Hematopoietic multipotent progenitor cell treated with erythropoietin and hydrocortisone succinate and interleukin-3 and kit ligand, for 6 days (in vitro differentiated cells): ENCODE measurements around the gene TGM1.
"Not testable (repeated sequence)": the region's sequence is repeated elsewhere in the genome, so short reads cannot be mapped to it uniquely, and the experiment has no call there.

Source experiments
- DNase-seq: peaks from one replicate; pipeline ENCODE4 v3.0.0-alpha.2; 2015

The TGM1 gene

DNA sequence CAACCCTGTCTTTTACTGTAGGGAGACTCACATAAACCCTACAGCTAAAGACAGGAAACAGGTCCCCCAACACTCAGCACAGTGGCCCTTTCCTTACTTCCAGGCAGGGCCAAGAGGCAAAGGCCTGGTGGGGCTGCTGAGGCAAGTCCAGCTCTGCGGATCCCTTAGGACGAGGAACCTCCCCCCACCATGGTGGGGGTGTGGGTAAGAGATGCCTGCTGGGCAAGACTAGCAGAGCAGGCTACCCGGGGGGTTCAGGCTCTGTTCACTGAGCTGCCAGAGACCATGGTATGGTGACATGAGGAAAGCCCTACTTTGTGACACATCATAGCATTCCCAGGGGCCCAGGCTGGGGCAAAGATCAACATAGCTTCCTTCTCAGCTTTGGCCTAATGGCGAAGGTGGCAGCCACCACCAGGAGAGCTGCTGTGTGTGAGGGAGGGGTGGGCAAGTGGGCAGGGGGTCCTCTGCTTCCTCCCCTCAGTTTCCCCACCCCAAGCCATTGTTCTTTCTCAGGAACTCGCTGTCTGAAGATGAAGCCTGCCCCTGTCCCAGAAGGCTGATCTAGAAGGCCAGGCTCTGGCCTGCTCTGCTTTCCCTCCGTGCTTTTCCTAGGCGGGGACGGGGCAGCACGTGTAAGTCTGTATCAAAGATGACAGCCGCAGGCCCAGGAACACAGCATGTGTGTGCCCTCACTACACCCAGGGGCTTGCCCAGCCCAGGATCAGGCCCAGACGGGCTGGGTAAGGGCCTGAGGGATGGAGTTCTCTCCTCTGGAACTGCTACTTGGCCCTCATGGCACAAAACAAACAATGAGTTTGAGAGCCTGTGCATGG is 10.5 kb downstream of the TGM1 start:
- no peak for DNase-seq

- DNase-seq = no peak
Observed at GRCh38 chr14:24251880-24252288, 11.1 kb downstream of the TGM1 start.

DNA sequence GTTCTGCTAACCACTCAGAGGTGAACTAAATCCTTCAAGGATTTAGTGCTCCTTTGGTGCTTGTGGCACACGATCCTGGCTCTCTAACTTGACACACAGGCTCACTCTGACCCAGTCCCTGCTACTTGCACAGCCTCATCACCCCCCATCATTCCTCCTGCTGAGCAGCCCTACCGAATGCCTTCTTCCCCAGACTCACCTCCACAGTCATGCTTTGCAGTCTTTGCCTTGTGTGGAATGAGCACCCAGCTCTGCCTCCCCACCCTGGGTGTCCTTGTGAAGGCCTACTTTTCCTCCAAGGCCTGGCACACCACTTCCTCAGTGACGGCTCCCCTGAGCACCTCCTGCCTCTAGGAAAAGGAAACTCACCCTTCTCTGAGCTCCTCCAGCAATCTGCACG is 12.6 kb downstream of the TGM1 start:
- no peak for DNase-seq

- no peak for DNase-seq
Observed at GRCh38 chr14:24249230-24250021, 13.6 kb downstream of the TGM1 start.

DNA sequence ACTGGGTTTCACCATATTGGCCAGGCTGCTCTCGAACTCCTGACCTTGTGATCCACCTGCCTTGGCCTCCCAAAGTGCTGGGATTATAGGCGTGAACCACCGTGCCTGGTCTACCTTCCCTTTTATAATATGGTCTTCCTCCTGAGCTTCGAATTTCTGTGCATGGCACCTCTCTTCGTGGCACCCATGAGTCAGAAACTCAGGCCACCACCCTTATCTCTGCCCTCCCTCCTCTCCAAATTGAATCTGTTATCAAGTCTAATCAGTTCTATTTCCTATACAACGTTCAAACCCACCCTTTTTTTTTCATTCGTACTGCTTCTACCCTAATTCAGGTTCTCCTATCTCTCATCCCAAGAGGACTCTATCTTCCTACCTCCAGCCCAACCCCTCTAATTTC is 15.6 kb downstream of the TGM1 start:
- peak; percentile 66 for DNase-seq

- DNase-seq = peak; percentile 36
Observed at GRCh38 chr14:24246765-24247212, 16.2 kb downstream of the TGM1 start.

GRCh38 chr14:24245350-24245749 is 17.6 kb downstream of the TGM1 start:
- DNase-seq = not testable (repeated sequence)

DNA sequence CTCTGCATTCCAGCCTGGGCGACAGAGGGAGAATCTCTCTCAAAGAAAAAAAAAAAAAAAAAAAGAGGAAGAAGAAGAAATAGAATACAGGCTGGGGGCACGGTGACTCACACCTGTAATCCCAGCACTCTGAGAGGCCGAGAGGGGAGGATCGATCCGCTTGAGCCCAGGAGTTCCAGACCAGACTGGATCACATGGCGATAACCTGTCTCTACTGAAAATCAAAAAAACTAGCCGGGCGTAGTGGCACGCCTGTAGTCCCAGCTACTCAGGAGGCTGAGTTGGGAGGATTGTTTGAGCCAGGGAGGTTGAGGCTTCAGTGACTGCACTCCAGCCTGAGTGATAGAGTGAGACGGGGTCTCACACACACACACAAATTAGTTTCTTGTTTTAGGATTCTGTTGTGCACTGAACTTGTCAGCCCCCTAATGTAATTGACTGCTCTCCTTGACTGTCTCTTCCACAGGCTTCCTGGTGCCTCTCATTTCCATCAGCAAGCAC is 19.6 kb downstream of the TGM1 start:
- no peak for DNase-seq

- peak; percentile 98 for DNase-seq
Observed at GRCh38 chr14:24241829-24242443, 21.0 kb downstream of the TGM1 start.

- DNase-seq = no peak
Observed at GRCh38 chr14:24240110-24240918, 22.7 kb downstream of the TGM1 start.

DNA sequence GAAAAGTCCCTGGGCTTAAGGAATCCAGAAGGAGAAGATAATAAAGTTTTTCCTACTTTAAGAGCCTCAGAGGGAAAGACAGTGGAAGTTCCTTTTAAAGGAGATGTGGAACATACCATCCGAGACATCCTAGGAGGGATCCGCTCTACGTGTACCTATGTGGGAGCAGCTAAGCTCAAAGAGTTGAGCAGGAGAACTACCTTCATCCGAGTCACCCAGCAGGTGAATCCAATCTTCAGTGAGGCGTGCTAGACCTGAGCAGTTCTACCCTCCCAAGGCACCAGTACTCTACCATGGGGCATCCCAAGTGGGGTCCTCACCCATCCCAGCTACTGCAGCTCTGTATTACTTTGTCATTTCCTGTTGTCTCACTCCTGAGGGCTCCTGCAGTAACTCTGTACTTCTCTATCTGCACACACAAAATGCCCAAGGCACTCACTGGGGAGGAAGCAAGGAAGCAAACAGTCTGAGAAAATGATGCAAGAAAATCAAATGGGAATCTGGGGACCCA is 24.4 kb downstream of the TGM1 start:
- no peak for DNase-seq

DNA sequence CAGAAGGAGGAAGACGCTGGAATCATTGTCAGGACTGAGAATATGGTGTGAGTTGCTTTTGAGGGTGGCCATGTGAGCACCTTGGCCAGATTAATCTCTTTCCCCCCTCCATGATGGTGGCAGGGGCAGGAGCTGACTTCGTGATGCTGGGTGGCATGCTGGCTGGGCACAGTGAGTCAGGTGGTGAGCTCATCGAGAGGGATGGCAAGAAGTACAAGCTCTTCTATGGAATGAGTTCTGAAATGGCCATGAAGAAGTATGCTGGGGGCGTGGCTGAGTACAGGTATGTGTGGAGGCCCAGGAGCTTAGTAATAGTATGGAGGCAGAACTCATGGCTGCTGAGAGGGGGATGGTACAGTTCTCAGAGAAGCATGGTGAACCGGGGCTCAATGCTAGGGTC is 24.9 kb downstream of the TGM1 start:
- no peak for DNase-seq

DNA sequence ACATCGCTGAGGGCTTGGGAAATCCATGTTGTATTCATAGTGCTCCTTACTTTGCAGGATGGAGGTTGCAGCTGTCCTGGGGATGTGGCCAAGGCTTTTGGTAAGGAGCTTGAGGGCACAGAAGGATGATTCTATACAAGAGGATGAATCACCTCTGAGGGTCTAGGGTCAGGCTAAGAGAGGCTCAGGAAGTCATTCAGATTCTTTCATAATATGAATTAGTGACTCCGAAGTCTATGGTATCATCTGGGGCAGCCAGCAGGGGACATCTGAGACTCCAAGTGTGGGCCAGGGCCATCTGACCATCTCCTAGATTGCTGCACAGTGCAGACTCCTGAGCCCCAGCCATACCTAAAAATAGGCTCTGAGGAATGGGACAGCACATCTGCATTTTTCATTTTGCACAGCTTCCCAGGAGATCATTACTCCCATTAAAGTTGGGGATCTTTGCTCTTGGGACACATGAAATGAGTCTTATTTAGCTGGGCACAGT is 25.5 kb downstream of the TGM1 start:
- DNase-seq = no peak

- DNase-seq = no peak
Observed at GRCh38 chr14:24236689-24237462, 26.1 kb downstream of the TGM1 start.

DNA sequence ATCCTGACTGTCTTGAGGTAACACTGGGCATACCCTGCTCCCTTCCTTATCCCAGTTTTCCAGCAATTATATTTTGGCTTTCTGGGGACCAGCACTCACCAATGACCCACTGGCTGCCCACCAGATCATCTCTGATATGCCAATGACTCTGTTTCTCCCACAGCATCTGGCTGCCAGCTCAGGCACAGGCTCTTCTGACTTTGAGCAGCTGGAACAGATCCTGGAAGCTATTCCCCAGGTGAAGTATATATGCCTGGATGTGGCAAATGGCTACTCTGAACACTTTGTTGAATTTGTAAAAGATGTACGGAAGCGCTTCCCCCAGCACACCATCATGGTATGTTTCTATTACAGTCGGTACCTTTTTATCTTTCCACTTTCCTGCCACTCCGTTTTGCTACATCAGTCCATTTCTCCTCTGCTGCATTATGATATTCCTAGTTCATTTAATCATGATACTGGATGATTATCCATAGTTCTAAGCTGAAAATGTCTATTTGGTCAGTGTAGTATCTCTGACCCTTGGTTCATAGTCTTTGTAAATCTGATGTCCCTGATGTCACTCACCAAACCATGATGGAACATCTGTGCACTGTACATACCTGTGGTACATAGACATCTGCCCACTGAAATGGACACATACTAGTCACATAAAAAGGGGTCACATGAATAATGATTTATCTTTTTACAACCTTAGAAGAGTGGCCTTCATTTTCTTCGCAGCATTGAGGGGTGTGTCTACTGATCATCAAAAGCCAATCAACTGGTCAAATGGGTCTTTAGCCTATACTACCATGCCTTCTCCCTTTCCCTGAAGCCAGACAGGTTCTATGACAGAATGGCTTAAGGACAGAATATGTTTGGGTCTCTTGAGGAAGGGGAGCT is 26.9 kb downstream of the TGM1 start:
- no peak for DNase-seq

DNA sequence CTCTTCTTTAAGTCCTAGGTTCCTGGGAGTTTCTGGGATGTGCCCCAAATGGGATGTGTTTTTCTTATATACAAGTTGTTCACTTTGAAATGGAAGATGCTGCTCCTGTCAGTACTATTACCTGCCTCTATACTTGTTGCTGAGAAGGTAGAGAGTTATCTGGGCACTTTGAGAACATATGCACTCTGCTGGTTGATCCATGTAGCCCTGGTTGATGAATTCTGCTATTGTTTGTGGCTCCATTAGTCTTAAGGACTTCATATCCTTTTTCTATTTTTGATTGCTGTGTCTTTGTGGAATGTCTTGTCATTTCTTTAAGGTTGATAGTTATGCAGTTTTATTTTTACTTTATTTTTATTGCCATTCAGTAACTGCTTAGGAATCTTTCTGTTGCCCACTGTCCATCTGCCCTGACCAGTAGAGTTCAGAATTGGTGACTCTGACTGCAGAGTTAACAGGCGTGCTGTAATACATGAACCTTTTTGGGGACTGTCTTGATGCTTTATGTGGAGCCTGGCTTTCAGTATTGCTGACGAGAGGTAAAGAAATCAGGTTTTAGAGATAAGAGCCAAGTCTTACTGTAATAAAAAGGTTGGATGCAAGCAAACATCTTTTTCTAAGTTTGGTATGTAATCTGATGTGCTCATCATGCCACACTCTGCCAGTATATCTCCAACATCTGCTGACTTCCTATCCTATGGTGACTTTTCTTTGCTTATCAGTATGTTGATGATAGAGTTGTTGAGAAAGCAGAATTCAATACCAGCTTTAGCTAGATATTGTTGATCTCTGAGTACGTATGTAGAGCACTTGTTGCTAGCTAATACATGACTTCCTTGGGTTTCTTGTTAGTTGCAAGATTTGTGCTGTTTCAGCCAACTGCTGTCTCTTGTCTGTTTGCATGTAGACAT is 28.6 kb downstream of the TGM1 start:
- DNase-seq = peak; percentile 60

- DNase-seq = peak; percentile 27
Observed at GRCh38 chr14:24233538-24233866, 29.5 kb downstream of the TGM1 start.

GRCh38 chr14:24232645-24233537 is 30.1 kb downstream of the TGM1 start, which contains the start of gene GMPR2:
Gene GMPR2, plus strand, starts transcription at chr14:24232929. Its CDS starts 325 bp downstream, at chr14:24233254.
- no peak for DNase-seq
